Measurements from ENCODE around the gene NOX1.
A peak's percentile ranks its signal among the peaks of the same experiment; 100 is the strongest.

NOX1 gene

DNA sequence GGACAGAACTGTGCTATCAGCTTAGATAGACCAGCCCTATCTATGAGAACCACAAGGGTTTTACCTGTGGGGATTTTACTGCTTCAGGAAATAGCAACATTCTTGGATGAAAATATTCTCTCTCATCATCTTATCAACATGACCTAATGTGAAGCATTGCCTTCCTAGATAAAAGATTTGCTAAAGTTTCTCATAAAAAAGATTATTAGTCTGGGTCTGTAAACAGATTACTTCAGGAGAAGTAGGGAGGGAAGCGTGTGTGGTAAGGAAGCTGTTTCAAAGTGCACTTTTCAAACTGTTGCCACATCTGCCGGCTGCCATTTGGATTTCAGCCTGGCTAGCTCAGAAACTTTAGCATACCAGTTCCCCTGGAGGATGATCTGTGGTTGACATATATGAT, at the start of gene NOX1:
NOX1 (minus strand) TSS at position 35 of the 400 bp plus-strand sequence. CDS start 220 bp downstream, outside the sequence.
- DNase-seq (ENCODE audit: insufficient read length, low spot score), result no peak
- no peak for FAIRE-seq
- TF ChIP-seq, protein P1, sequence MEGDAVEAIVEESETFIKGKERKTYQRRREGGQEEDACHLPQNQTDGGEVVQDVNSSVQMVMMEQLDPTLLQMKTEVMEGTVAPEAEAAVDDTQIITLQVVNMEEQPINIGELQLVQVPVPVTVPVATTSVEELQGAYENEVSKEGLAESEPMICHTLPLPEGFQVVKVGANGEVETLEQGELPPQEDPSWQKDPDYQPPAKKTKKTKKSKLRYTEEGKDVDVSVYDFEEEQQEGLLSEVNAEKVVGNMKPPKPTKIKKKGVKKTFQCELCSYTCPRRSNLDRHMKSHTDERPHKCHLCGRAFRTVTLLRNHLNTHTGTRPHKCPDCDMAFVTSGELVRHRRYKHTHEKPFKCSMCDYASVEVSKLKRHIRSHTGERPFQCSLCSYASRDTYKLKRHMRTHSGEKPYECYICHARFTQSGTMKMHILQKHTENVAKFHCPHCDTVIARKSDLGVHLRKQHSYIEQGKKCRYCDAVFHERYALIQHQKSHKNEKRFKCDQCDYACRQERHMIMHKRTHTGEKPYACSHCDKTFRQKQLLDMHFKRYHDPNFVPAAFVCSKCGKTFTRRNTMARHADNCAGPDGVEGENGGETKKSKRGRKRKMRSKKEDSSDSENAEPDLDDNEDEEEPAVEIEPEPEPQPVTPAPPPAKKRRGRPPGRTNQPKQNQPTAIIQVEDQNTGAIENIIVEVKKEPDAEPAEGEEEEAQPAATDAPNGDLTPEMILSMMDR (IDR thresholded peaks at IDR 0.05; ENCODE audit: insufficient read depth, missing control alignments), result no peak

GRCh38 chrX:100915562-100915961, 41.4 kb upstream of the NOX1 start:
- no peak for DNase-seq (ENCODE audit: insufficient read length, low spot score)
- FAIRE-seq, result no peak
- TF ChIP-seq, protein P1 (IDR thresholded peaks at IDR 0.05; ENCODE audit: insufficient read depth, missing control alignments), result no peak

GRCh38 chrX:100913111-100913510, 39.0 kb upstream of the NOX1 start:
- FAIRE-seq, result no peak
- DNase-seq (ENCODE audit: insufficient read length, low spot score), result no peak
- TF ChIP-seq, protein P1 (IDR thresholded peaks at IDR 0.05; ENCODE audit: insufficient read depth, missing control alignments), result no peak

DNA sequence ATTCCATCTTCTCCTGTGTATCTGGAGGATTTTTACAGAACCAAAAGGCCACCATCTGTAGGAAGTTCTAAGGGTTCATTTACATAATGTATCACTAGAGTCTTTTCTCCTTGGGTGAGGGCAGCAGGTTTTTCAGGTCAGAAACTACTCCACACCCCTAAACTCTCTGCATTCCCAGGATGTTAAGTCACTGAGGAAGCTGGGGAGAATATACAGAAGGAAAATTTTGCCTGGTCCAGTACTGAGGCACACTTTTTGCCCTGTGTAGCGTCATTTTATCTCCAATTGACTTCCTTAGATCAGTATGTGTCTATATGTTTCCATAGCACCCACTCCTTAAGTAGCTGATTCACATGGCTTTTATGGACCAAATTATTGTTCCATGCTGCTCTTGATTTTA, 37.6 kb upstream of the NOX1 start:
- DNase-seq (ENCODE audit: insufficient read length, low spot score) (no peak), FAIRE-seq (no peak)
- TF ChIP-seq, protein P1 (IDR thresholded peaks at IDR 0.05; ENCODE audit: insufficient read depth, missing control alignments), result no peak

- FAIRE-seq, result no peak
- DNase-seq (ENCODE audit: insufficient read length, low spot score), result no peak
- TF ChIP-seq, protein P1 (IDR thresholded peaks at IDR 0.05; ENCODE audit: insufficient read depth, missing control alignments), result no peak
These were observed 31.5 kb upstream of the NOX1 start for GRCh38 chrX:100905620-100906019.

GRCh38 chrX:100904433-100904832, 30.3 kb upstream of the NOX1 start:
- FAIRE-seq (no peak), DNase-seq (ENCODE audit: insufficient read length, low spot score) (no peak)
- TF ChIP-seq, protein P1 (IDR thresholded peaks at IDR 0.05; ENCODE audit: insufficient read depth, missing control alignments), result no peak

DNA sequence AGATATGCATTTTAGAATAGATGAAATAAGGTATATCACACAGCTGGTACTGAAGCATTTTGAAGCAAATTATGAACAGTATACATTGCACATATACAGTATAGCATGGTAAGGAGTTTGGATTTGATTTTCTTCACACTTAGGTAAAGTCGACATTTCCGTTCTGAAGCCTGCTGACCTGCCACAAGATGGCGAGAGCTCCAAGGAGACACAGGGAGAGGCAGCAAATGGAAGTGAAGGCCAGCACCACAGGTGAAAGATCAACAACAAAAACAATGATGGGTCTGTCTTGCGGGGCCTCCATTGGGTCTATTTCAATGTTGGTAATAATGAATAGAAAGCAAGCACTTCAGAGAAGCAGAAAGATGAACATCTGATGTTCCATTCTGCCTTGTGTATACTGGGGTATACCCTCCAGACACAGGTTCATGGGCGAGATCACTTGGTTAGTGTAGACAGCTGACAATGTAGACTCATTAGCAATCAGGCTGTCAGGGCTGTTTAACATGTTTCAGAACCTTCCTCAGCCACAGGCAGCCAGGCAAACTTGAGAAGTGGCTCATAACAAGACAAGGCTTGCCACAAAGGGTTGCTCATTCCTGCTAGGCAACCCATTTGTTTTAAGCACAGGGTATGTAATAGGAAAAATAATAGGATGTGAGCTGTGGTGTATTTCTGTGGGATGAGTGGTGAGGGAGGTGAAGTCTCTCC, 21.4 kb upstream of the NOX1 start:
- FAIRE-seq, result no peak
- no peak for DNase-seq (ENCODE audit: insufficient read length, low spot score)
- TF ChIP-seq, protein P1 (IDR thresholded peaks at IDR 0.05; ENCODE audit: insufficient read depth, missing control alignments), result peak; percentile 43
